ENCODE data around the gene FAM98A.

FAM98A gene

DNA sequence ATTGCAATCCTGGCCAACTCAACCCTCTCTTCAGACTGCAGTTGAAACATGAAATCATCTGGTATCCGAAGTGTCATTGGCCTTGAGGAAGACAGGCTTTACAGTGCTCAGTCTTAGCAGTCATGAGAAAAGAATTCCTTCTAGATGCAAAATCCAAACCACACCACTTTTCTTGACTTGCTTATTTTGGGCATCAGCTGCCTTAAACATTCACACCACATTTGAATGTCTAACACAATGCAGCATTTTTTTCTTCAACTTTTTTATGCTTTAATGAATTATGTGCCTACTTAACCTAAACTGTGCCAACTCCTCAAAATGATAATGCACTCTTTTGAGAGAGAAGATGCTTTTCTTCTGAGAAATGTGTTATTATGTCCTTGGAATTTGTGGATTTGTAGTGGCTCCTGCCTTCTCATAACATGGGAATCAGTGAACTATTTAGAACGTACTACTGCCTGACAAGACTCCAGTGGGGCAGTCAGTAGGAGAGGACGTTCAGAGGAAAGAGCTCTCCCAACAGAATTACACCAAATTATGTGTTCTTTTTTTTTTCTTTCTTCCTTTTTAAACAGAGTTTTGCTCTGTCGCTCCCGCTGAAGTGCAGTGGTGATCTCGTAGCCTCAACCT, 3.2 kb upstream of the FAM98A start:
- TF ChIP-seq TAF1 (IDR thresholded peaks at IDR 0.05; ENCODE audit: low read depth, low read length) (no peak), PAX5 (IDR thresholded peaks at IDR 0.05; ENCODE audit: insufficient read depth, low read length, severe bottlenecking) (no peak), POU2F2 (IDR thresholded peaks at IDR 0.05; ENCODE audit: low read depth, low read length) (no peak), POLR2A (IDR thresholded peaks at IDR 0.05; ENCODE audit: low read depth, low read length) (no peak), POLR2AphosphoS5 (IDR thresholded peaks at IDR 0.05; ENCODE audit: low read depth, low read length) (no peak), SPI1 (IDR thresholded peaks at IDR 0.05; ENCODE audit: low read depth, low read length) (no peak)
- DNase-seq (ENCODE audit: insufficient read length, low spot score), result no peak
- no peak for FAIRE-seq

DNA sequence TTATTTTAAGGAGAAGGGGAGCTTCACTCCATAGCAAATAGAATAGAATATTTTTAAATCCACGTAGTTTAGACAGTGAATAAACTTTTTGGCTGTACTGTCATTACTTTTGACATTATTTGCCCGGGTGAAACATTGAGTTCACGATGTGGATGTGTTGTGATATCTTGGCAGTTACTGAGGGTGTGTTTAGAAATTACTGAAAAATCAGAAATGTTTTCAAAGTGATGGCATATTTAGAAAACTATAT, 769 bp upstream of the FAM98A start:
- FAIRE-seq (no peak), DNase-seq (ENCODE audit: insufficient read length, low spot score) (no peak)
- TF ChIP-seq TAF1 (IDR thresholded peaks at IDR 0.05; ENCODE audit: low read depth, low read length), result no peak
- no peak for TF ChIP-seq POLR2A (IDR thresholded peaks at IDR 0.05; ENCODE audit: low read depth, low read length)
- TF ChIP-seq POU2F2 (IDR thresholded peaks at IDR 0.05; ENCODE audit: low read depth, low read length), result no peak
- TF ChIP-seq PAX5 (IDR thresholded peaks at IDR 0.05; ENCODE audit: insufficient read depth, low read length, severe bottlenecking), result no peak
- TF ChIP-seq POLR2AphosphoS5 (IDR thresholded peaks at IDR 0.05; ENCODE audit: low read depth, low read length), result no peak
- TF ChIP-seq SPI1 (IDR thresholded peaks at IDR 0.05; ENCODE audit: low read depth, low read length), result no peak

DNA sequence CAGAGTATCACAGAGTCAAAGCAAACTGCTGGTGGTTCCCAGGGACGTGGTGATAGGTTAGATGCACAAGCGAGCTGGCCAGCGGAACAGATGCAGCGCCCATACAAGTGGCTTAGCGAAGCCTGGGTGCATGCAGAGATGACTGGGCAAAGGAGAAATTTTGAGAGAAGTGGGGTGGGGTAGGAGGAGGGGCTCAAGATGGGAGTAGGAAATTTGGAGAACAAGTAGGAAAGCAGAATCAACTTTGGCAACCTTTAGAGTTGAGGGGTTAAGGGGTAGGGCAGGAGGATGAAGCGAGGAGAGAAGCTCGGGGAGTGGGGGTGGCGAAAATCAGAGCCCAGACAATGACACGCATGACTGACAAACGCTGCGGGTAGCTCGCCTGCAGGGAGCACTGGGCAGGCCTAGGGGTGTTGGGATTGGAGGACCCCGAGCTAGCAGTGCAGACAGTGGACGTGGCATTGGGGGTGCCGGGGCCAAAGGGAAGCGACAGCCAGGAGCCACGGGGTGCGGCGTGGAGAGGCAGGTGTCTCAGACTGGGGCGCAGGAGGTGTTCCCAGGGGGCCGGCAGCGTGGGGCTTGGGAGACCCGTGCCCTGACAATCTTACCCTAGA, 431 bp downstream of the FAM98A start:
- no peak; the same call in 1 of the 2 replicates for TF ChIP-seq TAF1 (IDR thresholded peaks at IDR 0.05; ENCODE audit: low read depth, low read length)
- peak; percentile 39; the same call in 1 of the 2 replicates for TF ChIP-seq POU2F2 (IDR thresholded peaks at IDR 0.05; ENCODE audit: low read depth, low read length)
- peak; percentile 49 for TF ChIP-seq POLR2AphosphoS5 (IDR thresholded peaks at IDR 0.05; ENCODE audit: low read depth, low read length)
- TF ChIP-seq POLR2A (IDR thresholded peaks at IDR 0.05; ENCODE audit: low read depth, low read length), result no peak; the same call in 1 of the 2 replicates
- no peak for TF ChIP-seq SPI1 (IDR thresholded peaks at IDR 0.05; ENCODE audit: low read depth, low read length)
- FAIRE-seq, result peak; percentile 50
- DNase-seq (ENCODE audit: insufficient read length, low spot score), result peak; percentile 35

DNA sequence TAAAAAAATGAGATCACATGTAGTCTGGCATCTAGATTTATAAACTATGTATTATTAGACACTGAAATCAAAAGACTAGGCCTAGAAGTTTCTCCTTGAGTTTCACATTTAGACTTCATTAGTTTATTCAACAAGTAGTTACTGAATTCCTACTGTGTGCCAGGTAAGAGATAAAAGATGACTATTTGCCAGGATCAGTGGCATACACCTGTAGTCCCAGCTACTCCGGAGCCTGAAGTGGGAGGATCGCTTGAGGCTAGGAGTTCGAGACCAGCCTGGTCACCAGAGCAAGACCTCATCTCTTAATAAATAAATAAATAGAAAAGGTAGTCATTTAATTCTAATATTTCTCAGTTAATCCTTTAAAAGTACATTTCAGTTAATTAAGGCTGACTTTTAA, 2.1 kb downstream of the FAM98A start:
- DNase-seq (ENCODE audit: insufficient read length, low spot score) (no peak), FAIRE-seq (no peak)
- no peak for TF ChIP-seq POU2F2 (IDR thresholded peaks at IDR 0.05; ENCODE audit: low read depth, low read length)
- no peak for TF ChIP-seq TAF1 (IDR thresholded peaks at IDR 0.05; ENCODE audit: low read depth, low read length)
- no peak for TF ChIP-seq POLR2A (IDR thresholded peaks at IDR 0.05; ENCODE audit: low read depth, low read length)
- no peak for TF ChIP-seq SPI1 (IDR thresholded peaks at IDR 0.05; ENCODE audit: low read depth, low read length)
- TF ChIP-seq POLR2AphosphoS5 (IDR thresholded peaks at IDR 0.05; ENCODE audit: low read depth, low read length), result no peak
- no peak for TF ChIP-seq PAX5 (IDR thresholded peaks at IDR 0.05; ENCODE audit: insufficient read depth, low read length, severe bottlenecking)

DNA sequence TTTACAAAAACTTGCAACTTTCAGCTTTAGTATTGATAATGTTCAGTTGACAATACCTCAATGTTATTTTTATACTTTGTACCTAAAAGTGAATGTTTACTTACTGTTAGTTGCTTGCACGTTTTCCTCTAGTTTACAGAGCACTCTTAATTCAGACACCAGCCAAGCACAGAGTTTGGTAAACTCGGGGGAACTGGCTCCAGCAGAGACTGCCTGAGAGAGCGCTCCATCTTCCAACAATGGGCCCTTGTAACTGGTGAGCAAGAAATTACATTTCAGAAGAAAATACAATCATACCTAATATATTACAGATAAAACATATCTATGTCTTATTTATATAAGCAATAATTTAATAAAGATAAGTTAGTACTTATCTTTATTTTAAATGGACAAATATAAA, 3.7 kb downstream of the FAM98A start:
- TF ChIP-seq TAF1 (IDR thresholded peaks at IDR 0.05; ENCODE audit: low read depth, low read length) (no peak), POU2F2 (IDR thresholded peaks at IDR 0.05; ENCODE audit: low read depth, low read length) (no peak), PAX5 (IDR thresholded peaks at IDR 0.05; ENCODE audit: insufficient read depth, low read length, severe bottlenecking) (no peak), POLR2AphosphoS5 (IDR thresholded peaks at IDR 0.05; ENCODE audit: low read depth, low read length) (no peak), SPI1 (IDR thresholded peaks at IDR 0.05; ENCODE audit: low read depth, low read length) (no peak), POLR2A (IDR thresholded peaks at IDR 0.05; ENCODE audit: low read depth, low read length) (no peak)
- DNase-seq (ENCODE audit: insufficient read length, low spot score), result no peak
- FAIRE-seq, result no peak

DNA sequence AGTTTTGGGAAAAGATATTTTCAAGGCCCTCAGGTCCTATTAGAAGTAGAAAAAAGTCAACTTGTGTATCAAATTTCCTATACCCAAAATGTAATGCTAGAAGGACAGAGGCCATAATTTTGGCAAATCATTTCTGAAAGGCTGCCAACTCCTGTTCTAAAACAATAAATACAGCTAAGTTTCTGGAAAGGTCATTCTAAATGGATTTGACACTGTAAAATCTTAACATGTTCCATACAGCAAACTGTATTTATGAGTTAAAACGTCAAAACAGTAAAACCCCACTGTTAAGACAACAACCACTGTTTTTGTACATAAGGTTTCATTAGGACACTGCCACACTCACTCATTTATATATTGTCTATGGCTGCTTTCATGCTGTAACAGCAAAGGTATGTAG, 9.7 kb downstream of the FAM98A start:
- no peak for TF ChIP-seq POLR2AphosphoS5 (IDR thresholded peaks at IDR 0.05; ENCODE audit: low read depth, low read length)
- TF ChIP-seq POLR2A (IDR thresholded peaks at IDR 0.05; ENCODE audit: low read depth, low read length), result no peak
- no peak for TF ChIP-seq TAF1 (IDR thresholded peaks at IDR 0.05; ENCODE audit: low read depth, low read length)
- no peak for TF ChIP-seq POU2F2 (IDR thresholded peaks at IDR 0.05; ENCODE audit: low read depth, low read length)
- no peak for TF ChIP-seq PAX5 (IDR thresholded peaks at IDR 0.05; ENCODE audit: insufficient read depth, low read length, severe bottlenecking)
- no peak for TF ChIP-seq SPI1 (IDR thresholded peaks at IDR 0.05; ENCODE audit: low read depth, low read length)
- FAIRE-seq (no peak), DNase-seq (ENCODE audit: insufficient read length, low spot score) (no peak)

DNA sequence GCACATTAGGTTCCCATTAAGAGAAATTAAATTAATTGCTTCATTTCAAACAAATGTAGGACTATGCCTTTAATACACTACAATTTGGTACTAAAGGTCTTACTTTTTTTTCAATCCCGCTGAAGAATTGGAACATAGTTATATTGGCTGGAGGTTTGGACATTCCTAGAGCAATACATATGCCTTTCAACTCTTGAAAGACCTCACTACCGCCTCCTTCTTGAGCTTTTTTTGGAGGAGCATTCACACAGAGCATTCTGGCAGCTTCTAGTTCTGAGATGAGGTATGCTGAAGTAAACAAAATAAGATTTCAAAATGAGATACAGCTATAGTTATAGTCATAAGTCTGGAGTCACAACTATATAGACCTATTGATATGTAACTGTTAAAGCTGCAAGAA, 10.9 kb downstream of the FAM98A start:
- TF ChIP-seq POU2F2 (IDR thresholded peaks at IDR 0.05; ENCODE audit: low read depth, low read length) (no peak), TAF1 (IDR thresholded peaks at IDR 0.05; ENCODE audit: low read depth, low read length) (no peak), SPI1 (IDR thresholded peaks at IDR 0.05; ENCODE audit: low read depth, low read length) (no peak), POLR2A (IDR thresholded peaks at IDR 0.05; ENCODE audit: low read depth, low read length) (no peak), POLR2AphosphoS5 (IDR thresholded peaks at IDR 0.05; ENCODE audit: low read depth, low read length) (no peak), PAX5 (IDR thresholded peaks at IDR 0.05; ENCODE audit: insufficient read depth, low read length, severe bottlenecking) (no peak)
- FAIRE-seq (no peak), DNase-seq (ENCODE audit: insufficient read length, low spot score) (no peak)

DNA sequence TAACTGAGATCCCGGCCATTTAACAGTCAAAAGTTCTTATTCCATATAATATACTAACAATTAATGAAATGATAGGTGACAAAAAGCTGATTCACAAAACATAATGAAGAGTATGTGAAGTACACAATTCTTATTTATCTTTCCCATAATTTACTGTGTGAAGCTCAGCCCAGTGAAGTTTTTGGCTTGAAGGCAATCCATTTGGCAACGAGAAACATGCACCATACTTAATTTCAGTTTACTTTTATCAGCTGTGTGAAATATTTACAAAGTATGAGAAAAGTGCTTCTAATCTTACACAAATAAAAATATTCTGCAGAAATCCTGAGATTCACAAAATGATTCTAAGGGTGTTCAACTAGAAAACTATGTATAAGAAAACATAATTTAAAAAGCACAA, 12.3 kb downstream of the FAM98A start:
- TF ChIP-seq POU2F2 (IDR thresholded peaks at IDR 0.05; ENCODE audit: low read depth, low read length) (no peak), SPI1 (IDR thresholded peaks at IDR 0.05; ENCODE audit: low read depth, low read length) (no peak), PAX5 (IDR thresholded peaks at IDR 0.05; ENCODE audit: insufficient read depth, low read length, severe bottlenecking) (no peak), TAF1 (IDR thresholded peaks at IDR 0.05; ENCODE audit: low read depth, low read length) (no peak), POLR2A (IDR thresholded peaks at IDR 0.05; ENCODE audit: low read depth, low read length) (no peak), POLR2AphosphoS5 (IDR thresholded peaks at IDR 0.05; ENCODE audit: low read depth, low read length) (no peak)
- DNase-seq (ENCODE audit: insufficient read length, low spot score), result no peak
- no peak for FAIRE-seq

DNA sequence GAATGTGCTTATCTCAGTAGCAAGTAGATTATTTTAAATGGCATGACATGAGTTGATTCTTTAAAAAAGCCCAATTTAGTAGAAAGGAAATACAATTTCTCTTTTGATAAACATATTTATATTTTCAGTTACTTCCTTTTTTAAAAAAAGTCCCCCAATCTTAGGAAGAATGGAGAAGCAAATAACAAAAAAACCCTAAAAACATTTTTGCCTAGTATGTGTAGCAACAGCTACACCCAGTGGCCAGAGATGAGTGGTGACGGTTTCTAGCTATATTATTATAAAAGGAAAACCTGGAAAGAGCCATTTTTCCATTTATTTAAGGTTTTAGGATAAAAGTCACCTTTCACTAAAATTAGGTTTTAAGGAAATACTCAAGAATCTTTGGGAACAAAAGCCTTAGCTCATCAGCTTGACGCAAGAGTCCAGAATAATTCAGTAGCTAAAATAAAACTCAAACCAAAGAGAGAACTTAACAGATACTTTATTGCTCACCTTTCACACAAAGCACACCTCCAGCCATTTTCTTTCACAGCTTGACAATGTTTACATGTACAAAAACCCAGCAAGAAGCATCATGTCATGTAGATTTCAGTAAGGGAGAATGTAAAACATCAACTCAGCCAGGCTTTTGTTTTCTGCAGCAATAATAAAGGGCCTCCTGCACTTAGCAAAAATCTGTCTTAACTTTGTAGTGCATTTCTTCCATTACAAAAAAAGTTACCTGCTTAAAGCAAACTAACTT, 15.7 kb downstream of the FAM98A start:
- FAIRE-seq, result peak; percentile 66
- no peak for TF ChIP-seq POU2F2 (IDR thresholded peaks at IDR 0.05; ENCODE audit: low read depth, low read length)
- no peak for DNase-seq (ENCODE audit: insufficient read length, low spot score)
